Left forelimb (tissue), 1 donor: ENCODE measurements around the gene SMYD3.
"Not testable (repeated sequence)": the region's sequence is repeated elsewhere in the genome, so short reads cannot be mapped to it uniquely, and the experiment has no call there.

Experiments used
- DNase-seq: peaks from one replicate; pipeline ENCODE4 v3.0.0-alpha.2; 2018; ENCODE audit warnings: low spot score

SMYD3 gene

GRCh38 chr1:245953876-245954660, 553.0 kb downstream of the SMYD3 start:
- no peak for DNase-seq

- DNase-seq: no peak
These were observed 554.6 kb downstream of the SMYD3 start for GRCh38 chr1:245952383-245953026.

- DNase-seq: no peak
These were observed 558.3 kb downstream of the SMYD3 start for GRCh38 chr1:245948786-245949185.

GRCh38 chr1:245946905-245947304, 560.2 kb downstream of the SMYD3 start:
- DNase-seq: no peak

GRCh38 chr1:245945136-245945535, 561.9 kb downstream of the SMYD3 start:
- DNase-seq: not testable (repeated sequence)

- DNase-seq: no peak
These were observed 564.2 kb downstream of the SMYD3 start for GRCh38 chr1:245942856-245943255.

GRCh38 chr1:245941771-245942170, 565.3 kb downstream of the SMYD3 start:
- not testable (repeated sequence) for DNase-seq

GRCh38 chr1:245939756-245940345, 567.2 kb downstream of the SMYD3 start:
- no peak for DNase-seq

- no peak for DNase-seq
These were observed 569.0 kb downstream of the SMYD3 start for GRCh38 chr1:245938046-245938435.

- DNase-seq: no peak
These were observed 569.6 kb downstream of the SMYD3 start for GRCh38 chr1:245937316-245938045.

- DNase-seq: no peak
These were observed 572.7 kb downstream of the SMYD3 start for GRCh38 chr1:245934409-245934808.

- DNase-seq: no peak
These were observed 573.5 kb downstream of the SMYD3 start for GRCh38 chr1:245933431-245934045.

- DNase-seq: no peak
These were observed 574.6 kb downstream of the SMYD3 start for GRCh38 chr1:245932302-245932972.

GRCh38 chr1:245931450-245931849, 575.6 kb downstream of the SMYD3 start:
- no peak for DNase-seq

- DNase-seq: no peak
These were observed 577.9 kb downstream of the SMYD3 start for GRCh38 chr1:245929224-245929623.

- DNase-seq: no peak
These were observed 580.2 kb downstream of the SMYD3 start for GRCh38 chr1:245926888-245927287.

- DNase-seq: no peak
These were observed 583.9 kb downstream of the SMYD3 start for GRCh38 chr1:245923215-245923614.

- no peak for DNase-seq
These were observed 585.7 kb downstream of the SMYD3 start for GRCh38 chr1:245921417-245921816.

- no peak for DNase-seq
These were observed 589.7 kb downstream of the SMYD3 start for GRCh38 chr1:245917403-245917802.

- DNase-seq: no peak
These were observed 591.2 kb downstream of the SMYD3 start for GRCh38 chr1:245915841-245916240.

GRCh38 chr1:245915406-245915805, 591.7 kb downstream of the SMYD3 start:
- no peak for DNase-seq

- DNase-seq: no peak
These were observed 598.5 kb downstream of the SMYD3 start for GRCh38 chr1:245908543-245908942.
